HT1080 (cell line): ENCODE measurements around the gene OR2T27. TPM values are rescaled to one million over a fixed set of nuclear protein-coding genes. Genes with fewer than 3 reads are reported as not detected.
"Not testable (repeated sequence)": the region's sequence is repeated elsewhere in the genome, so short reads cannot be mapped to it uniquely, and the experiment has no call there.

Experiments
- DNase-seq: peaks from one replicate; pipeline ENCODE4 v3.0.0-alpha.2; 2015; ENCODE audit warnings: low read depth
- polyA plus RNA-seq, 2 experiments: library from polyadenylated mRNA; depleted of rRNA; stranded (reverse); fragments of >200 nt; gene quantifications; 2 replicates each; pipeline ENCODE4 v1.2.3, GENCODE V29; 2015
- total RNA-seq: library from RNA; depleted of rRNA; stranded (reverse); fragments of >200 nt; shearing (Covaris generic); gene quantifications from 2 replicates; pipeline ENCODE4 v1.2.3, GENCODE V29; 2014; rRNA removed

Gene OR2T27
- not detected in 2 replicates for total RNA-seq
- not detected in 2 replicates for polyA plus RNA-seq (2015; cell fraction: cytosol; rRNA removed)
- polyA plus RNA-seq (2015; cell fraction: nucleus; rRNA removed), result not detected in 2 replicates

DNA sequence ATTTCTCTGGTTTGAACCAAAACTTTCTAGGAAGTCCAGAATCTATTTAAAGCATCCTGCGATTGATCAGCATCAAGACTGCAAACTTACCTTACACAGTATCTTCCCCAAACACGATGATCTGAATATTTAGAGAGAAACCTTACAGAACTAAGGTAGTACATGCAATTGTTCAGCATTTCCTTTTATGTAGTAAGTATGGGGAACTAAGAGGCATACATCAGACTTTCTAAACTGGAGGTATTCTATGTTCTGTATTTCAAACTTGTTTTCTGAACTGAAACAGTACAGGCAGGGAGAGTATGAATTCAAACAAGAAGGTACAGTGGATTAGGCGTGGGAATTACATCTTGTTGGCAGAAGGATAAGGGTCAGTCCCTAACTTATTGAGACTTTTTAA lies at the start of gene OR2T27:
OR2T27 (minus strand) TSS at position 175 of the 400 bp plus-strand sequence. CDS start 4,644 bp downstream, outside the sequence.
- DNase-seq, result not testable (repeated sequence)

DNA sequence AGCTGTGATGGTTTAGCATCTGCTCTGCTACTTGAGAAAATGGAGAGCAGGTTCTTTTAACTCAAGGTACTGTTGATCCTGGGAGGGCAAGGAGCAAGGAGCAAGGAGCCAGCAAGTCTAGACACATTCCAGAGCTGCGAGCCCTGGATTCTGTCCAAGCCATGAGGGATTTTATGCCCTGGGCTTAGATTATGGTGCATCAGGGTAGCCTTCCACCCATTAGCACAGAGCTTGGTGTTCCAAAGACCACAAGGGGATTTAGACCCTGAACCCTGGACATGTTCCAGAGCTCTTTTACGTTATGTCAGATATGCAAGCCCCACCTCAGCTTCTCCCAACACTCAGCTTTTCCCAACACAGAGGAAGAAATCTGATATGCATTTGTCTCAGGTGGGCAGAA lies 49.3 kb upstream of the OR2T27 start:
- no peak for DNase-seq

DNA sequence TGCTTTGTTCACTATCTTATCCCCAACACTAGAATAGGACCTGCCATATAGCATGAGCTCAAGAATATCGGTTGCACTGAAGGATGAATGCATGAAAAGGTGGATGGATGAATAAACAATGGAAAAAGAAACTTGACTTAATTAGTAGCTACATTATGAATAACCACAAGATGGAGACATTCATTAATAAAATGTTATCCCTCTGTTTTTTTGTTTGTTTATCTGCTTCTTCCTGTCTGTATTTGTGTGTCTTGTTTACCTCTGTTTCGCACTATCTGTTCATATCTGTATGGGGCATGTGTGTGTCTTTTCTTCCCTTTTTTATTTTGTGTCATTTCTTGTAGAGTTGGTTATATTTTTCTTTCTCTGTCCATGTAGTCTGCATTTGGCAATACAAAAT lies 48.3 kb upstream of the OR2T27 start:
- DNase-seq, result no peak

DNA sequence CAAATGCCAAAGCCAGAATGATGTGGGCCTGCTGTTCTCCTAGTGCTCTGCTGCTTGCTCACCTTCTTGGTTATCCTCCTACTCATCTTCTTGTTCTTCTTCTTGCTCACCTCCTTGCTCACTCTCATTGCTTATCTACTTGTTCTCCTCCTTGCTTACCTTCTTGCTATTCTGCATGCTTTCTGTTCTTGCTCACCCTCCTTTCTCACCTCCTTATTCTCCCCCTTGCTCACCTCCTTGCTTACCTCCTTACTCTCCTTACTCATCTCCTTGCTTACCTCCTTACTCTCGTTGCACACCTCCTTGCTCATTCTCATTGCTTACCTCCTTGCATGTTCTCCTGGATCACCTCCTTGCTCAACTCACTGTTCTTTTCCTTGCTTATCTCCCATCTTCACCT lies 47.4 kb upstream of the OR2T27 start, which contains the start of gene OR14I1:
OR14I1 (minus strand) TSS at position 53 of the 400 bp plus-strand sequence.
- DNase-seq, result no peak

GRCh38 chr1:248699099-248699498 lies 43.8 kb upstream of the OR2T27 start:
- no peak for DNase-seq

- DNase-seq, result no peak
These were observed 42.6 kb upstream of the OR2T27 start for GRCh38 chr1:248697907-248698306.

GRCh38 chr1:248696774-248697173 lies 41.4 kb upstream of the OR2T27 start:
- DNase-seq, result no peak

DNA sequence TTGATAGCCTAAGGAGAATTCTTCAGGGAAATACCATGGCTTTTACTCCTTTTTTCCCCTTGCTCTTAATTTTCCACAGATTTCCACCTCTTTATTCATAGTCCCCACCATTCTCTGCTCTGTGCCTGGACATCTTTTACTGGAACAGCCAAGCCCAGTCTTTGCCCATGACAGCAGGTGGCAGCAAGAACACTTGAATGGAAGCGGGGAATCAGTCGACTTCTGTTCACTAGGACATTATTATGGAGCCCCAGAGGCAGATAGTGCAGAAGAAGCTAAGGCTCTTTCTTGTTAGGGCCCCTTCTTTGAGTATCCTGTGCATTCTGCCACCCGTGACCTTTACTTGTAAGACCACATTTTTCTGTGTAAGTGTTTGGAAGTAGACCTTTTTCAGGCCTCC lies 40.9 kb upstream of the OR2T27 start:
- peak; percentile 34 for DNase-seq

GRCh38 chr1:248695451-248696132 lies 40.3 kb upstream of the OR2T27 start:
- no peak for DNase-seq

DNA sequence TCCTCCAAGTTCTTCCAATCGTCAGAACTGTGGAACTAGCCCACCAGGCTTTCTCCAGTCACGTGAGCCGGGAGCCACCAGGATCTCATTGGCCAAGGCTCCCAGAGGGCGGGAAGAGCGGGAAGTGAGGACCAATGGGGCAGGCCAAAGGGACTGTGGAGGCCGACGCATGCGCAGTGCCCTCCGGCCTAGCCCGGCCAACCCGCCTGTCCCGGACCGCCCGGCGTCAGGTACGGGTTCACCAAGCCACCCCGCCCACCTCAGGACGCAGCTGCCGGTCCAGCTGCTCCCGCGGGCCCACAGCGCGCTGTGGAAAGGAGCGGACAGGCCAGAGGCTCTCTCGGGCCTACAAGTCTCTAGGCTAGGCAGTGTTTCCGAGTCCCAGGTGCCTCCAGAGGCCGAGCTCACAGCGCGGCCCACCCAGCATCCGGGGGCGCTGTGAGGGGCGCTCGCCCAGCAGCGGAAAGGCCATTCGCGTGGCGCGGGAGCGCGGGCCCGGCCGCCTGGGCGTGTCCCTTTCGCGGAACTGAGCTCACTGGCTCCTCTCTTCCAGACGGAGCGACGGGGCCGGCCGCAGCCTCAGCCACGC lies 36.3 kb upstream of the OR2T27 start:
- DNase-seq, result peak; percentile 27

- no peak for DNase-seq
These were observed 33.4 kb upstream of the OR2T27 start for GRCh38 chr1:248688527-248689298.

- DNase-seq, result peak; percentile 50
These were observed 31.5 kb upstream of the OR2T27 start for GRCh38 chr1:248686815-248687214.

GRCh38 chr1:248681651-248682050 lies 26.3 kb upstream of the OR2T27 start:
- DNase-seq, result no peak

- DNase-seq, result no peak
These were observed 14.7 kb upstream of the OR2T27 start for GRCh38 chr1:248670003-248670402.

- not testable (repeated sequence) for DNase-seq
These were observed 8.4 kb upstream of the OR2T27 start for GRCh38 chr1:248663453-248664328.

GRCh38 chr1:248656797-248657196 lies 1.5 kb upstream of the OR2T27 start:
- DNase-seq, result not testable (repeated sequence)

DNA sequence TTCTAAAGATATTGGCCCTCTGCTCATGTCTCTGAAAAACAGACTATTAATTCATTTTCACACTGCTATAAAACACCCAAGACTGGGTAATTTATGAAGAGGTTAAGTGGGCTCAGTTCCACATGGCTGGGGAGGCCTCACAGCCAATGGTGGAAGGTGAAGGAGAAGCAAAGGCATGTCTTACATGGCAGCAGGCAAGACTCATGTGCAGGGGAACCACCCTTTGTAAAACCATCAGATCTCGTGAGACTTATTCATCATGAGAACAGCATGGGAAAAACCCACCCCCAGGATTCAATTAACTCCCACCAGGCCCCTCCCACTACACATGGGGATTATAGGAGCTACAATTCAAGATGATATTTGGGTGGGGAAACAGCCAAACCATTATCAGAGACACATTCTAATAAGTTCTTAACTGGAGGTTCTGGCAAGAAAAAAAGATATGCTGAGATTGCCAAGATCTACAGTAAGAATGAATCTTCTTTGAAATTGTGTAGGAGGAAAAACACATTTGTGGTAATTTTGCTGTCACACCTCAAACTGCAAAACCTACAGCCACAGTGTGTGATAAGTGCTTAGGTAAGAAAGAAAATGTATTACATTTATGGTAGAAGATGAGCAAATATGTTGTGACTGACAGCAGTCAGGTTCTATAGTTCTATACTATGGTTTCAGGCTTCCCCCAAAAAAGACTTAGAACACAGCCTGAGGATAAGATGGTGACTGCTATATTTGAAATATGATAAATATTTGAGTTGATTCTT lies 6.4 kb downstream of the OR2T27 start:
- not testable (repeated sequence) for DNase-seq

- DNase-seq, result not testable (repeated sequence)
These were observed 10.2 kb downstream of the OR2T27 start, which contains the start of gene OR2T35 for GRCh38 chr1:248645178-248645577. OR2T35 (minus strand) TSS chr1:248645278; CDS start chr1:248639258, 6,020 bp downstream.

DNA sequence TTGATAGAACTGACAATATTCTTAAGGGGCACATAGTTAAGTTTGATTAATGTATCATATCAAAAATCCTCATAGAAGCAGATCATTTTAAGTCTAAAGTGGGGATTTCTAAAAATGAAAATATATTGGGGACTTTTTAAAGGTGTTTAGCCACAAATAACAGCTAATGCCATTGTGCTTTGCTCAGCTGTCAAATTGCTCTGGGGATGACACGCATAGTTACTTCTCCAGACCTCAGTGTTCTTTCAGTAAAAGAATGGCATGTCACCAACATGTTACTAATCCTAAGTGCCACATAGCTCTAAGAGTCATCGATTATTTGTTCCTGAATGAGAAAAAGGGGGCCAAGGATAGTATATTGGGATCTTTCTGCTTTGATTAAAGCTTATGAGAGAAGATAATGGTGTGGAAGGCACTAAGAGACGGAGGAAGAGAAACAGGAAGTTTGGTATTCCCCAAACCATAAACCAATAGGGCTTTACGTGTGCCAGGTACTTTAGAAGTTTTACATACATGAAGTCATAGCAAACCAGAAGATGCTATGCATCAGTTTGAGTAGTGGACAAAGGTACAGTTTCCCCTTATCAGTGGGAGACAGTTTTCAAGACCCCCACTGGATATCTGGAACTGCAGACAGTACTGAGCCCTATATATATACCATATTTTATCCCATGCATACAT lies 12.2 kb downstream of the OR2T27 start:
- DNase-seq, result not testable (repeated sequence)
